WTC11 (cell line): ENCODE results near the gene HSFX3.
"Not testable (repeated sequence)": the region's sequence is repeated elsewhere in the genome, so short reads cannot be mapped to it uniquely, and the experiment has no call there.

ENCODE experiments used
- CTCF ChIP-seq: fragments of 200-600 bp; IDR thresholded peaks from 2 replicates; pipeline ENCODE4 v1.8.0; 2022; ENCODE audit warnings: antibody characterized with exemption
- HMGXB4 ChIP-seq: sonication (generic); formaldehyde crosslinking; IDR thresholded peaks from 2 replicates; pipeline ENCODE4 v1.8.1; 2023; ENCODE audit warnings: mild to moderate bottlenecking, moderate library complexity, missing genetic modification reagents
- MLX ChIP-seq: sonication (generic); formaldehyde crosslinking; IDR thresholded peaks from 2 replicates; pipeline ENCODE4 v1.8.1; 2023; ENCODE audit warnings: mild to moderate bottlenecking, missing genetic modification reagents, moderate library complexity
- ZNF121 ChIP-seq: sonication (generic); formaldehyde crosslinking; IDR thresholded peaks from 2 replicates; pipeline ENCODE4 v1.8.0; 2023; ENCODE audit warnings: missing genetic modification reagents

- TF ChIP-seq ZNF121; CTCF; HMGXB4 (CRISPR knock-in tag); MLX (CRISPR knock-in tag): not testable (repeated sequence)
Observed at GRCh38 chrX:149555251-149555650, 5.5 kb upstream of the HSFX3 start.
